K562 (cell line): ENCODE results near the gene ZBTB20. TPM values are rescaled to one million over a fixed set of nuclear protein-coding genes. Genes with fewer than 3 reads are reported as not detected.

Source experiments
- ATAC-seq: fragments of 200-7000 bp; cut with Tn5 transposase; 3 replicates; pipeline ENCODE4 v1.9.1; 2020; ENCODE audit warnings: moderate library complexity
- BruUV-seq: library from RNA; stranded (reverse); fragments of 400-500 nt; replicated peaks from 2 replicates; lab custom pipeline; 2021; lab: Mats Ljungman, UMichigan
- CTCF ChIA-PET: fragments of 300-600 bp; formaldehyde crosslinking; extraction: SDS; loops from one replicate; lab custom pipeline; 2021; ENCODE audit warnings: low intra/inter-chr PET ratio; lab: Yijun Ruan, JAX
- POLR2A ChIA-PET: fragments of 300-600, 350-650 bp; sonication (Branson Sonifier 250); formaldehyde crosslinking; extraction: SDS; loops from one replicate; lab custom pipeline; 2021; ENCODE audit warnings: antibody characterized with exemption, inconsistent platforms; lab: Yijun Ruan, JAX
- DNase-seq, 4 experiments: peaks; one replicate each; pipeline versions ENCODE4 v3.0.0 to v3.0.0-alpha.2; 2011 to 2018; ENCODE audit warnings: low spot score in 3 of 4, mixed read lengths in 3 of 4; ENCODE audit errors: extremely low read depth in 1 of 4
- FAIRE-seq: peaks from 2 replicates; lab custom pipeline; 2011; peaks lifted over from hg19 to GRCh38; lab: Jason Lieb, UNC
- H2AFZ ChIP-seq: 2 replicates; pipeline ENCODE4 v1.6.0; 2011; ENCODE audit warnings: low read depth, low read length, control low read depth, inconsistent platforms
- H3K27ac ChIP-seq: fragments of 200-600 bp; 3 replicates; pipeline ENCODE4 v1.8.0; 2011; ENCODE audit warnings: low read depth, mild to moderate bottlenecking, control low read depth, inconsistent platforms, low read length, moderate library complexity, mixed read lengths; ENCODE audit errors: extremely low read depth
- H3K27me3 ChIP-seq, 2 experiments: fragments of 300-600 bp in 1 of 2; 2 replicates in 1 of 2; 3 replicates in 1 of 2; pipeline versions ENCODE4 v1.6.0 to v1.8.0; 2011; ENCODE audit warnings: inconsistent platforms in 2 of 2, low read length in 2 of 2, mild to moderate bottlenecking in 1 of 2, mixed read lengths in 1 of 2, moderate library complexity in 1 of 2; ENCODE audit not compliant: control insufficient read depth in 2 of 2, insufficient read depth in 2 of 2
- H3K36me3 ChIP-seq: fragments of 300-600 bp; 3 replicates; pipeline ENCODE4 v1.8.0; 2011; ENCODE audit warnings: mild to moderate bottlenecking, low read length, inconsistent platforms; ENCODE audit not compliant: control insufficient read depth, insufficient read depth
- H3K4me1 ChIP-seq, 2 experiments: fragments of 200-600 bp in 1 of 2; replicated peaks in 1 of 2; 2 replicates in 1 of 2; 3 replicates in 1 of 2; pipeline versions ENCODE4 v1.5.1 to v1.8.0; 2011; ENCODE audit warnings: inconsistent platforms in 2 of 2, low read length in 2 of 2, mild to moderate bottlenecking in 1 of 2, mixed read lengths in 1 of 2, moderate library complexity in 1 of 2; ENCODE audit not compliant: control insufficient read depth in 2 of 2, insufficient read depth in 2 of 2
- H3K4me2 ChIP-seq: 2 replicates; pipeline ENCODE4 v1.6.1; 2011; ENCODE audit warnings: low read length, control low read depth, inconsistent platforms, mixed read lengths; ENCODE audit not compliant: insufficient read depth
- H3K4me3 ChIP-seq: fragments of 200-600 bp; sonication (generic), shearing (Covaris generic); 2 replicates; pipeline ENCODE4 v1.5.1; 2016; ENCODE audit warnings: control low read depth, inconsistent platforms
- H3K79me2 ChIP-seq: fragments of 200-600 bp; 3 replicates; pipeline ENCODE4 v1.8.0; 2011; ENCODE audit warnings: low read length, inconsistent platforms; ENCODE audit not compliant: control insufficient read depth, insufficient read depth
- H3K9ac ChIP-seq, 2 experiments: 2 replicates each; pipeline versions ENCODE4 v1.6.0 to v1.6.1; 2011; ENCODE audit warnings: low read depth in 2 of 2, low read length in 2 of 2, control low read depth in 1 of 2, inconsistent platforms in 1 of 2, mild to moderate bottlenecking in 1 of 2, mixed read lengths in 1 of 2; ENCODE audit not compliant: insufficient read depth in 1 of 2
- H3K9me1 ChIP-seq: one replicate; pipeline ENCODE4 v1.6.0; 2011; ENCODE audit warnings: inconsistent platforms, mild to moderate bottlenecking, low read length, moderate library complexity; ENCODE audit not compliant: control insufficient read depth, insufficient read depth
- H3K9me3 ChIP-seq: replicated peaks from 2 replicates; pipeline ENCODE4 v1.5.1; 2011; ENCODE audit warnings: low read depth, low read length, inconsistent platforms; ENCODE audit not compliant: control insufficient read depth, insufficient read depth
- H4K20me1 ChIP-seq: replicated peaks from 2 replicates; pipeline ENCODE4 v1.6.1; 2011; ENCODE audit warnings: low read length, inconsistent platforms, mixed read lengths; ENCODE audit not compliant: control insufficient read depth, insufficient read depth
- EHMT2 ChIP-seq: fragments of 450-650 bp; IDR thresholded peaks from 2 replicates; pipeline ENCODE4 v1.6.1; 2018; ENCODE audit warnings: antibody characterized with exemption
- FOXO4 ChIP-seq: fragments of 450-650 bp; formaldehyde crosslinking; IDR thresholded peaks from 2 replicates; pipeline ENCODE4 v1.4.0; 2020; ENCODE audit warnings: mild to moderate bottlenecking, moderate library complexity
- MITF ChIP-seq: IDR thresholded peaks from 2 replicates; pipeline ENCODE4 v1.6.1; 2014; ENCODE audit warnings: antibody characterized with exemption
- PRDM10 ChIP-seq: fragments of 450-650 bp; IDR thresholded peaks from 2 replicates; pipeline ENCODE4 v1.6.1; 2018; ENCODE audit not compliant: partially characterized antibody
- PRPF4 ChIP-seq: fragments of 200-400 bp; formaldehyde crosslinking; IDR thresholded peaks from one replicate; pipeline ENCODE4 v1.6.1; 2017; ENCODE audit warnings: low read length, low read depth, mild to moderate bottlenecking; ENCODE audit not compliant: insufficient read depth, poor library complexity, severe bottlenecking
- RAD51 ChIP-seq: fragments of 450-650 bp; IDR thresholded peaks from 2 replicates; pipeline ENCODE4 v1.7.1; 2016; ENCODE audit warnings: low read depth, mild to moderate bottlenecking, borderline replicate concordance
- SRSF1 ChIP-seq: fragments of 200-400 bp; formaldehyde crosslinking; IDR thresholded peaks from 2 replicates; pipeline ENCODE4 v1.6.1; 2017; ENCODE audit warnings: mild to moderate bottlenecking, low read depth, low read length, moderate library complexity
- TCF3 ChIP-seq: sonication (generic); formaldehyde crosslinking; IDR thresholded peaks from 2 replicates; pipeline ENCODE4 v1.4.0; 2020; ENCODE audit warnings: mild to moderate bottlenecking, missing genetic modification reagents
- ZFP30 ChIP-seq: fragments of 250-450 bp; sonication (Bioruptor Pico); IDR thresholded peaks from 2 replicates; pipeline ENCODE4 v1.8.0; 2022; ENCODE audit warnings: moderate library complexity, mild to moderate bottlenecking, inconsistent platforms, borderline replicate concordance
- ZNF124 ChIP-seq: sonication (generic); formaldehyde crosslinking; IDR thresholded peaks from 2 replicates; pipeline ENCODE4 v1.8.1; 2022; ENCODE audit warnings: missing genetic modification reagents
- ZNF140 ChIP-seq: fragments of 250-450 bp; sonication (Bioruptor Pico); IDR thresholded peaks from 2 replicates; pipeline ENCODE4 v1.8.0; 2021; ENCODE audit warnings: moderate library complexity, mild to moderate bottlenecking, inconsistent platforms
- WGBS: fragments of 100-300 bp; shearing (Covaris generic); methylation state at CpG from one replicate; pipeline ENCODE4 v1.1.6; 2016; ENCODE audit warnings: low coverage, mixed read lengths; ENCODE audit not compliant: insufficient coverage; ENCODE audit errors: missing lambda C conversion rate; 5-methylcytosine and 5-hydroxymethylcytosine counted together
- in situ Hi-C: fragments of 300-500 bp; cut with MboI; formaldehyde crosslinking; loops from 4 replicates; pipeline ENCODE4 v1.15.0; 2018; ENCODE audit warnings: inconsistent platforms, mixed read lengths
- intact Hi-C: fragments of 100-400 bp; cut with micrococcal nuclease; formaldehyde crosslinking; loops from 2 replicates; pipeline ENCODE4 v1.14.2; 2022
- polyA plus RNA-seq, 8 experiments: library from polyadenylated mRNA; depleted of rRNA in 4 of 8; stranded (reverse) in 5 of 8; unstranded in 3 of 8; fragments of >200 nt; fragmentation: Nextera tagmentation in 2 of 8; fragmentation: Illumina TruSeq in 1 of 8; extraction: Ambion mirVana in 2 of 8; extraction: Trizol in 1 of 8; gene quantifications; 2 replicates each; pipeline versions ENCODE4 v1.2.1 to v1.2.3, GENCODE V29; 2011 to 2014; ENCODE audit warnings: inconsistent platforms in 1 of 8, missing spikeins in 1 of 8
- total RNA-seq, 7 experiments: library from RNA; depleted of rRNA in 6 of 7; stranded (reverse); fragments of >200 nt in 6 of 7; fragmentation: Illumina TruSeq in 2 of 7; extraction: Trizol in 2 of 7; gene quantifications; 2 replicates each; pipeline versions ENCODE4 v1.2.1 to v1.2.3, GENCODE V29; 2011 to 2021; ENCODE audit warnings: low replicate concordance in 1 of 7

The ZBTB20 gene
- total and polyA plus RNA-seq, 9 of the 15 experiments (the other 6 are each of a cell fraction or from before 2014, with no cell fraction given), result 0.17 to 1.7 (median 0.45) TPM

GRCh38 chr3:114320246-114320645 lies 826.8 kb downstream of the ZBTB20 start:
- no peak overlapping the region for H3K4me2 ChIP-seq
- CTCF ChIA-PET, result no interaction called here
- no peaks in the 10 kb centered on the region for H3K79me2 ChIP-seq
- ATAC-seq, result no peak
- no peak overlapping the region for H3K27ac ChIP-seq
- POLR2A ChIA-PET, result no interaction called here
- BruUV-seq, result no TSS peak
- no peaks in the 10 kb centered on the region for H3K4me1 ChIP-seq
- H3K9me1 ChIP-seq, result no peaks in the 10 kb centered on the region
- DNase-seq, result no peak
- WGBS, result 0% methylated on average over 1 of the region's 1 CpG
- no peak overlapping the region for H3K9ac ChIP-seq
- H2AFZ ChIP-seq, result no peak overlapping the region
- H3K4me3 ChIP-seq, result no peak overlapping the region
- H4K20me1 ChIP-seq, result no peaks in the 10 kb centered on the region
- H3K27me3 ChIP-seq, result no peaks in the 10 kb centered on the region
- H3K9me3 ChIP-seq, result no peaks in the 10 kb centered on the region
- H3K36me3 ChIP-seq, result no peaks in the 10 kb centered on the region
- intact Hi-C loops, result no loop called here
- FAIRE-seq, result no peak
- in situ Hi-C loops, result no loop called here
- TF ChIP-seq EHMT2 (no peak), ZFP30 (no peak), FOXO4 (CRISPR knock-in tag) (no peak), MITF (no peak), SRSF1 (no peak), ZNF124 (no peak), PRPF4 (no peak), PRDM10 (no peak), TCF3 (CRISPR knock-in tag) (no peak), ZNF140 (CRISPR knock-in tag) (no peak), RAD51 (no peak)
